Right atrium auricular region (tissue), 2 donors: ENCODE results near the gene PAAF1. TPM values are rescaled to one million over a fixed set of nuclear protein-coding genes. Genes with fewer than 3 reads are reported as not detected.

Source experiments
- DNase-seq: peaks from one replicate; pipeline ENCODE4 v3.0.0-alpha.2; 2019; ENCODE audit warnings: low spot score
- H3K27ac ChIP-seq, 2 donors: fragments of 200-600 bp; sonication (generic); 1 replicate in 1 of 2; 2 replicates in 1 of 2; pipeline ENCODE4 v1.5.1; 2016 to 2019
- H3K27me3 ChIP-seq, 2 donors: fragments of 200-600 bp; sonication (generic); one replicate each; pipeline versions ENCODE4 v1.5.1 to v1.6.0; 2017 to 2019
- H3K36me3 ChIP-seq: fragments of 200-600 bp; sonication (generic); one replicate; pipeline ENCODE4 v1.5.1; 2016
- H3K4me1 ChIP-seq, 2 donors: fragments of 200-600 bp; sonication (generic); one replicate each; pipeline versions ENCODE4 v1.5.1 to v1.6.0; 2017 to 2019
- H3K4me3 ChIP-seq, 2 donors: fragments of 200-600 bp; sonication (generic); 1 replicate in 1 of 2; 2 replicates in 1 of 2; pipeline ENCODE4 v1.5.1; 2017 to 2019; ENCODE audit warnings: mild to moderate bottlenecking in 1 of 2, moderate library complexity in 1 of 2
- H3K9me3 ChIP-seq, 2 donors: fragments of 200-600 bp; sonication (generic); one replicate each; pipeline ENCODE4 v1.5.1; 2019
- CTCF ChIP-seq, 2 donors: fragments of 200-600 bp; sonication (generic); IDR thresholded peaks; one replicate each; pipeline ENCODE4 v1.5.1; 2019; ENCODE audit warnings: antibody characterized with exemption in 2 of 2
- total RNA-seq, 2 donors: library from RNA; depleted of rRNA; stranded (reverse); fragments of >200 nt; gene quantifications; one replicate each; pipeline ENCODE4 v1.1.0, GENCODE V29; 2016

Gene PAAF1
- total RNA-seq, 2 donors from 2014 or later: 10.2 to 12.3 TPM

- H3K4me1 ChIP-seq: peaks cover 0 to 11% of the 10 kb centered on the region in 2 donors
- no peak for TF ChIP-seq CTCF (IDR thresholded peaks at IDR 0.05)
- no peak overlapping the region for H3K27ac ChIP-seq
- no peaks in the 10 kb centered on the region for H3K9me3 ChIP-seq
- H3K36me3 ChIP-seq: no peaks in the 10 kb centered on the region
- H3K27me3 ChIP-seq: no peaks in the 10 kb centered on the region
- DNase-seq: no peak
- H3K4me3 ChIP-seq: no peak overlapping the region
Observed at GRCh38 chr11:73963861-73964260, 87.1 kb downstream of the PAAF1 start.

DNA sequence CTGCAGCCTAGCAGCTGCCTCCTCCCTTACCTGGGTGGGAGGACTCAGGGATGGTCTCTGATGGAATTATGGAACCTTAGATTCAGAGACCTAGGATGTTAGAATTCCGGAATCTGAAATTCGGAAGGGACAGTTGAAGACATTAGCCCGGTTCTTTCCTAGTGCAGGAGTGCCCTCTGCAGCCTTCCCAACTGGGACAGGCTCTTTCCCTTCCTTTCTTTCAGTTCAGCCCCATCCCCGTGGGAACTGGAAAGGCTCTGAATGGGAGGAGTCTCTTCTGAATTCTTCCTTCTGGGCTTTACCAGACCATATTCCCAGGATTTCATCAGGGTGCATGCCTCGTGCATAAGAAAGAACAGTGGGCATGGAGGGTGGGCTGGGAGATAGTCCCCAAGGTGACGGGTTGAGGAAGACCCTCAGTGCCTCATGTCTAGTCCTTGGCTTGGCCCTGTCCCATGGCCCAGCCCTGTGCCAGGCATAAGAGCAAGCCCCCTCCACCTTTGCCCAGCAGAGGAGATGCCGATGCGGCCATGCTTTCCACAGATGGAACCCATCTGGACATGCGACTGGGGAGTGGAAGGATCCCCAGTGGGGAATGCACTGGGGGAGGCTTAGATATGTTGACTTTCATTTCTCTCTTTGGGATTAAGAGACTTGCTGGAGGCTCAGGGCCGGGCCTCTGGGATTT lies 88.4 kb downstream of the PAAF1 start:
- no peak overlapping the region for H3K4me3 ChIP-seq
- H3K27ac ChIP-seq: no peak overlapping the region
- DNase-seq: no peak
- no peaks in the 10 kb centered on the region for H3K9me3 ChIP-seq
- no peak for TF ChIP-seq CTCF (IDR thresholded peaks at IDR 0.05)
- H3K36me3 ChIP-seq: no peaks in the 10 kb centered on the region
- peaks cover 0 to 11% of the 10 kb centered on the region in 2 donors for H3K4me1 ChIP-seq
- H3K27me3 ChIP-seq: no peaks in the 10 kb centered on the region

DNA sequence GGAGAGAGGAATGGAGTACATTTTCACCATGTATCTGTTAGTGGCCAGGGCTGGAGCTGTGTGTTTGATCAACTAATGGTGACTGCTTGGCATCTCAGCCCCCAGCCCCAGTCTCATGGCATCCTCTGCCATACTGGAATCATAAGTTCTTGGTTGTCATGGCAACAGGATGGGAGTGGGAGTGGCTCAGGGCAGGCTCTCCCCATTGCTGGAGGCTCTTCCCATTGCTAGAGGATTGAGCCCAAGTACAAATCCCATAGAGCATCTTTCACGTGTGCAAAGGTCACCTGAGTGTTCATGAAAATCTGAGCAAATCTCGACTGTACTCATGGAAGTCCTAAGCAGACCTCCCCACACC lies 88.9 kb downstream of the PAAF1 start:
- no peak overlapping the region for H3K4me3 ChIP-seq
- no peak for DNase-seq
- no peaks in the 10 kb centered on the region for H3K9me3 ChIP-seq
- H3K36me3 ChIP-seq: no peaks in the 10 kb centered on the region
- H3K27ac ChIP-seq: no peak overlapping the region
- H3K27me3 ChIP-seq: no peaks in the 10 kb centered on the region
- peaks cover 0 to 11% of the 10 kb centered on the region in 2 donors for H3K4me1 ChIP-seq
- no peak for TF ChIP-seq CTCF (IDR thresholded peaks at IDR 0.05)

DNA sequence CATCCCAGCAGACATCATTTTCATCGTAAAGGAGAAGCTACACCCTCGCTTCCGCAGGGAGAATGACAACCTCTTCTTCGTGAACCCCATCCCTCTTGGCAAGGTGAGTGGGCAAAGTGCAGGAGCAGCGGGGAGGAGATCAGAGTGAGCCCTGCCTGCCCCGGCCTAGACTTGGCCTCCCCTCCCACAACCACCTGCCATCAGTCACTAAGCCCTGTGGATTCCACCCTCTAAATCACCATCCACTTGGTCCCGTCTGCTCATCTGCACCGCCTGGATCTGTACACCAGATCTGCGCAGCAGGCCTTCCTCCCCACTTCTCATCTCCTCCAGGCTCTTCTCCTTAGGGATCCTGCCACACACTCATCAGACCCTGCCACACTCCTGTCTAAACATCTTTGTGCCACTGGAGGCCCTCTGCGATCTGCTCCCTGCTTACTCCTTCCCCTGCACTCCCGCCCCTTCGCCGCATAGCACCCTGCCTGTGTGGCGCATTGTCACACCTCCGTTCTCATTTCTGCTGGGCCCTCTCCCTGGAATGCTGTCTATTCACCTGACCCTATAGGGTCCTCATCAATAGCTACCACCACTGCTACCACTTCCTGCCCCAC lies 91.7 kb downstream of the PAAF1 start:
- no peaks in the 10 kb centered on the region for H3K36me3 ChIP-seq
- no peak overlapping the region for H3K27ac ChIP-seq
- no peaks in the 10 kb centered on the region for H3K9me3 ChIP-seq
- no peak for TF ChIP-seq CTCF (IDR thresholded peaks at IDR 0.05)
- no peak overlapping the region for H3K4me3 ChIP-seq
- H3K27me3 ChIP-seq: no peaks in the 10 kb centered on the region
- no peak for DNase-seq
- peaks cover 0 to 11% of the 10 kb centered on the region in 2 donors for H3K4me1 ChIP-seq

- Histone ChIP-seq H3K9me3 (no peaks in the 10 kb centered on the region), H3K27me3 (no peaks in the 10 kb centered on the region), H3K4me1 (peaks cover 0 to 11% of the 10 kb centered on the region in 2 donors), H3K36me3 (no peaks in the 10 kb centered on the region), H3K4me3 (no peak overlapping the region), H3K27ac (no peak overlapping the region)
- no peak for DNase-seq
- no peak for TF ChIP-seq CTCF (IDR thresholded peaks at IDR 0.05)
Observed at GRCh38 chr11:73969091-73969490, 92.3 kb downstream of the PAAF1 start.
